NCI-H748 (cell line): Measurements from ENCODE around the gene RSU1.
A peak's percentile ranks its signal among the peaks of the same experiment; 100 is the strongest.

Experiments used
- DNase-seq: peaks from one replicate; lab custom pipeline; 2025; ENCODE audit not compliant: unreplicated experiment; lab: John Stamatoyannopoulos, UW

RSU1 gene

DNA sequence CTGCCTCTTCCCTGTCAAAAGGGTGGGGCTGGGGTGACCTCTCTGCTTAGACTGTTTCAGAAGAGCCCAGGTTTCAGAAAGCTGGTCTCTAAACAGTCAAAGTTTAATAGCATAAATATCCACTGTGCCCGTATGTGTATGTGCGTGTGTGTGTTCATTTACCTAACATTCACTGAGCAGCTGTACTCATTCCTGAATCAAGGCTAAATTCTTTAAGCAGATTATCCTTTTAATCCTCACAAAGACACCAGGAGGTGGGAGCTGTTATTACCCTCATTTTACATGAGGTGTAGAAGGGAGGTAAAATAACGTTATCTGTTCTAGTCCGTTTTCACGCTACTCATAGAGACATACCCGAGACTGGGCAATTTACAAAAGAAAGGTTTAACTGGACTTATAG is 72.2 kb downstream of the RSU1 start:
- DNase-seq = no peak

DNA sequence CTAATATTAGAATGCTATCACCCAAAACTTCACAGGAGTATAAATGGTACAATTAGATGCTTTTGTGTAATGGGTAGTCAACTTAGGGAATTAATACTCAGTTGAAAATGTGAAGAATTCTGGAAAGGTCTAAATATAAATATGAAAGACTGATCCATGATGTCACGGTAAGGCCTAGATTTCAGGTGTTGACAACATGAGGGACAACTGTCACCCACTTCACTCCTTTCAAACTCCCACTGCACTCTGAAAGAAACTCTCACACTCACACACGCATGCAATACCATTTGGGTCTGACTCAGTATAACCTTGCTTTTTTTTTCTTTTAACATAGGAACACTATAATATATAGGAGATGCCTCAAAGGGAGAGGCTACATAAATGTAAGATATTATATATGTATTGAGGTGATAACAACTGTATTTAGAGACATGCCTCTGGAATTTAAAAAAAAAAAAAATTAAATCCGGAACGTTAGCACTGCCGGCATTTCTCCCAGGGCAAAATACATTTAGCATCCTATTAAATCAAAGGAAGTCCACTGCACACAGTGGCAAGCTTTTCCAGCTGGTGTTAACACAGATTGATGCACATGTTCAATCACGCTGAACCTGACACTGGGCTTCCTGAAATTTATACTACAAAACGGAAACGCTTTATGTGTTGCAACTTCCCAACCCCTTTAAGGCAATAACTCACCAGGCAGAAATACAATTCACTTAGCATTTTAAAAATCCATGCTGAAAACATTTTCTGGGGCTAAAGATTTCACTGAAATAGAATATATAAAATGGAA is 74.9 kb downstream of the RSU1 start:
- DNase-seq = no peak

DNA sequence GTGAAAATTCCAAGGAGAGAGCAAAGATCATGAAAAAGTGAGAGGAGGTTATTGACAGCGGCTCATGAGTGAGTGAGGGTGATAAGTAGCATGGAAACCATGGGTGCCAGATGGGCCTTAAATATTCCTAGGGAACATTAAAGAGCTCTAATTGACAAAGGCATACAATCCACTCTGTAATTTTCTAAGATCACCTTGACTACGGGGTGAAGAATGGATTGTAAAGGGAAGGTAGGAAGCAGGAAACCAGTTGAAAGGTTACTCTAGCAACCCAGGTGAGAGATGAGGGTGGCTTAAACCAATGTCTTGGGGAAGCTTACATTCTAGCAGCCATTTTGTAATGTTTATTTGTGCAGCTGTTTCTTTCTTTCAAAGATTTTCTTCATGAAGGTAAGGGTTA is 75.7 kb downstream of the RSU1 start:
- DNase-seq = peak; percentile 93

DNA sequence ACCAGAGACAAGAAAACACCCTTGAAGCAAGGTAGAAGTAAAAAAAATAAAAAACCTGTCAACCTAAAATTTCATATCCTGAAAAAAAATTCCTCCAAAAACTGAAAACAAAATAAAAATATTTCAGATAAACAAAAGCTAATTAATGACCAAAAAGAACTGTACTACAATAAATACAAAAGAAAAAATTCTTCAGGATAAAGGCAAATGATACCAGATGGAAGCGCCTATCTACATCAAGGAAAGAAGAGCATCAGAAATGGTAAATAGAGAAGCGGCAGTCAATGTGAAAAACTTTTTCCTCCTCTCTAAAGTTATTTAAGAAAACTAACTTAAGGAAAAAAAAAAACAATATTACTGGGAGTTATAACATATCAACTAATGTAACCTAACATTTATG is 79.8 kb downstream of the RSU1 start:
- DNase-seq = no peak

DNA sequence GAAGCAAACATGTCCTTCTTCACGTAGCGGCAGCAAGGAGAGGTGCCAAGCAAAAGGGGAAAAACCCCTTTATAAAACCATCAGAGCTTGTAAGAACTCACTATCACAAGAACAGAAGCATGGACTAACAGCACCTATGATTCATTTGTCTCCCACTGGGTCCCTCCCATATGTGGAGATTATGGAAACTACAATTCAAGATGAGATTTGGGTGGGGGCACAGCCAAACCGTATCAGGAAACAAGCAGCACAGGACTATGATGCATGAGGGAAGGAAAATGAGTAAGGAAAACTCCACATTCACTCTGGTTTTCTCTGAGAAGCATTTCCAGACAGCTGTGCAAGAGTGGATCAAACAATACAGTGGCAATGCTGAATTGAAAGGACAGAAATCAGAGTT is 81.6 kb downstream of the RSU1 start:
- no peak for DNase-seq

DNA sequence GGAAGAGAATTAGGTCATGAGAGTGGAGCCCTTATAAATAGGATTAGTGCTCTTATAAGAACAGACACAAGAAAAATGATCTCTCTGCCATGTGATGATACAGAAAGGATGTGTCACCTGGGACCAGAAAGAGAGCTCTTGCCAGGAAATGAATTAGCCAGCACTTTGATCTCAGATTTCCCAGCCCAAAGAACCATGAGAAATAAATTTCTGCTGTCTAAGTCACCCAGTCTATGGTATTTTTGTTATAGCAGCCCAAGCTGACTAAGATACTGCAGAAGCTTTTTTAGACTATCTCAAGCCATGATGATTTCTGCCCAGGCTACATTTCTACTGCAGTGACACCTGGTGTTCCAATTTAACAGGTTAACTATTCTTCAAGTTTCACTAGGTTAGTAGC is 84.8 kb downstream of the RSU1 start:
- DNase-seq = no peak

DNA sequence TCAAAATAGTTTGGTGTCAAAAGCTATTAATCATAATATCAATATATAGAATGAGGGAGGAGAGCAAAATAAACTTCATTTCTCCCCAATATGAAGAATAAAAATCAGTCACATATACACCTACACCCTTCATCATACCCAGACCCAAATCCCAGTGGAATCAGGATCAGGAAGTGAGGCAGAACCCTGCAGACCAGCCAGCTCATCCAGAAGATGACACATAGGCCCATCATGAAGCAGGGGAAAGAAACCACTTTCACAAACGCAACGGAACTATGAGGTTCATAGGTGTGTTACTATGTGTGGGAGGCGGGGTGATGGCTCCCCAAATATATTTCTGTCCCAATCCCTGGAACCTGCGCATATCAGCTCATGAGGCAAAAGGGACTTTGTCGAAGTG is 89.0 kb downstream of the RSU1 start:
- no peak for DNase-seq

DNA sequence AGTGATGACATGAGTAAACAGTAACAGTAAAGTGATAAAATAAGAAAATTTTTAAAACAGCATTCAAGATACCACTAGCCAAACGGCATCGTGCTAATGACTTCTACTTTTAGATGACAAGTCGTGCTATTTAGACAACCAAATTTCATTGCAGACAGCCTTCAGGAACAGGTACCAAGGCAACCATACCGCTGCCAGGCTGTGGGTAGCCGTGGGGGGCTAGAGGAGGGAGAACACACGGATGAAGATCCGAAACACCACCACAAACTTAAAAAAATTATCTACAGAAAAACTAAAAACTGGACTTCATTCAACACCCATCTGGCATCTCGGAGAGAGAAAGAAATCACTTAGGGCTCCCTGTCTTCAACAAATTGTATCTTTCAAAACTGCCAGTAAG is 89.6 kb downstream of the RSU1 start:
- DNase-seq = no peak

DNA sequence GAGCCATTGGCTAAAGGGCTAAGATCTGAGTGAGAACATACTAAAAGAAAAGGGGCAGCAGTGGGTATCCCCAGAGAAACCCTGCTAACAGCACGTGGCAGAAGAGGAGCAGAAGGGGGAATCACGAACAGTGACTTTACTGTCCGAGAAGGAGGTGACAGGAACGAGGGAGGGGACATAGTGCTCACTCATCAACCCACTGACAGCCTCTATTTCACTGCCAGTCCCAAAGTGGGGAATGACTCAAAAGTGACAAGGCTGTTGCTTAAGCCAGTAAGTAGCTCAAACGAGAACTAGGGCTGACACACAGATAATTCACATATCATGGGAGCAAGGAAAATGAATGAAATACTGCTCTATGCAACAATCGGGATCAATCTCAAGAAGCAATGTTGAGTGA is 92.7 kb downstream of the RSU1 start:
- DNase-seq = no peak

DNA sequence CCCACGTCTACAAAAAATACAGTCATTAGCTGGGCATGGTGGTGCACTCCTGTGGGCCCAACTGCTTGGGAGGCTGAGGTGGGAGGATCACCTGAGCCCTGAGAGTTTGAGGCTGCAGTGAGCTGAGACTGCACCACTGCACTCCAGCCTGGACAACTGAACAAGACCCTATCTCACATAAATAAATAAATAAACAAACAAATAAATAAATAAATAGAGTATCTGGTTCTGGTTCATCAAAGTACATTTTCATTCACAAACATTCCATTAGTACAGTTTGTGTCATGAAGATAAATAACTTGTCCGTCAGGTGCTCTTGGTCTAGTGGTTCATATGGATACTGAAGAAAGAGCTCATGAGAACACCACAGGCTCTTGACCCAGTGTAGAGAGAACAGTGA is 96.4 kb downstream of the RSU1 start:
- DNase-seq = no peak

DNA sequence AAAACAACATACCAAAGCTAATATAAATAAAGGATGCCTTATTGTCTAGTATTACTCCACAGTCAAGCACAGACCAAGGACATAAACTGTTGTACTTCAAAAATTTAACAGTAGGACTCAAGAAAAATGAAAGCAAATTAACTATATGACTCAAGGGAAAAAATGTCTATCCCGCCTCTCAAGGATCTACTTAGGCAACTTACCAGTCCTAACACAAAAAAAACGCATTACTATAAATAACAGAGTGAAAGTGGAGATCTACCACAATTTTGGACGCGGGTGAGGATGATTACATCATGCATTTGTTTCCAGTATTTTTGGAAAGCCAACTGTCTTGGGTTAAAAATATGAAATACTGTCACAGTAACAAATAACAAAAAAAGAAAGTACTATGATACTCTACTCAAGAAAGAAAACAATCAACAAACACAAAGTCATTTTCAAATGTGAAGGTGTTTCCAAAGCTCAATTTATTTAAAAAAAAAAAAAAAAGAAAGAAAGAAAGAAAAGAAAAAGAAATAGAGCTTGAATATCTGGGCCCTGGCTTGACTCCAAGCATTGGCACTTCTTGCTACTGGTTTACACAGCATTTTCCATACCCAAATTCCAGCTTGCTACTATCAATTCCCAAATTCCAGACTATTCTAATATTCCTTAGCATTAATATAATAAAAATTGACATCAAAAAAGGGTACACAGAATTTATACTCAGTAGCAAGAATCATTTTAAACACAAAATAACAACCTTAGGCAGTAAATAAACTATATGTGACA is 99.4 kb downstream of the RSU1 start:
- no peak for DNase-seq

DNA sequence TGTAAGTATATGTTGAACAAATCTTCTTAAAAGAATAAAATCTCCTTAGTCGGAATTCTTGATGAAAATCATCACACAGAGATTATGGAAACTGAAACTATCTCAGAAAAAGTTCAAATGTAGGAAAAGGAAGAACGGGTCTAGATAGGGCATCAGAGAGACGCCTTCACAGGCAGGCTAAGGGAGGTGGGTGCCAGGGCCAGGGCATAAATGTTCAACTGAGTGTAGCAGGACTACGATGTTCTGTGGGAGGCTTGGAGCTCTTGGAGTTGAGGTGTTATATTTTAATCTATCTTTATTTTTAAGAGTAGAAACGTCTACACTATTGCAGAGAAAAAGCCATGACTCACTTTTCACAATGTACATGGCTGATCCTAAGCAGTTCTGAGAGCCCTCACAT is 101.2 kb downstream of the RSU1 start:
- no peak for DNase-seq

DNA sequence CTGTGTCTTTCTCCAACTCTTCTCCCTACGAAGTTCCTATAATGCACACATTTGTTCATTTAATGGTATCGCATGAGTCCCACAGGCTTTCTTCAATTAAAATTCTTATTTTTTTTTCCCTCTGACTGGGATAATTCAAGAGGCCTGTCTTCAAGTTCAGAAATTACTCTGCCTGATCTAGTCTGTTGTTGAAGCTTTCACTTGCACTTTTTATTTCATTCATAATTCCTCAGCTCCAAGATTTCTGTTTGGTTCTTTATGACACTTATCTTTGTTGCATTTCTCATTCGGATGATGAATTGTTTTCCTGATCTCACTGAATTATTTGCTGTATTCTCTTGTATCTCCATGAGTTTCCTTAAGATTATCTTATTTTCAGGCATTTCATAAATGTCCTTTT is 103.9 kb downstream of the RSU1 start:
- no peak for DNase-seq

DNA sequence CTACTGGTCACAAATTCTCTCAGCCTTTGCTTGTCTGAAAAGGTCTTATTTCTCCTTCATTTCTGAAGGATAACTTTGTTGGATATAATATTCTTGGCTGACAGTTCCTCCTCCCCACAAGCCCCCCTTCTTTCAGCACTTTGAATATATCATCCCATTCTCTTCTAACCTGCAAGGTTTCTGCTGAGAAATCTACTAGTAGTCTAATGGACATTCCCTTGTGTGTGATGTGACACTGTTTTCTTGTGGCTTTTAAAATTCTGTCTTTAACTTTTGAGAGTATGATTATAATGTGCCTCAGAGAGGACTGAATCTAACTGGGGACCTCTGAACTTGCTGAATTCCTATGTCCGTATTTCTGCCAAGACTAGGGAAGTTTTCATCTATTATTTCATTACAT is 104.3 kb downstream of the RSU1 start:
- no peak for DNase-seq

DNA sequence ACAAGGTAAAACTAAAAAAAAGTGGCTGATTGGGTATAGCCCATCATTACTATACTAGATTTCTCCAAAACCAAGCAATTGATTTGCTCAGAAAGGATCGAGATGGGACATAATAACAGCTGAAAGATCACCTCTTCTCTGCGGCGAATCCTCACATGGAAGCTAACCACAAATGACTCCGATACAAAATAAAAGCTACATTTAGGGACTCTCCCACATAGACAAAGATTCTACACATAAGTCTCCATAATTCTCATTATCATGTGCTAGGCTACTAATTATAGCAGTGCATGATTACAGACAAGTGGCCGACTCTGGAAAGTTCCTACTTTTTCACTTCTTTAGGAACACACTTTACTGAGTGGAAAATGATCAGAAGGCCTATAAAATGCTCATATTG is 116.9 kb downstream of the RSU1 start:
- no peak for DNase-seq

DNA sequence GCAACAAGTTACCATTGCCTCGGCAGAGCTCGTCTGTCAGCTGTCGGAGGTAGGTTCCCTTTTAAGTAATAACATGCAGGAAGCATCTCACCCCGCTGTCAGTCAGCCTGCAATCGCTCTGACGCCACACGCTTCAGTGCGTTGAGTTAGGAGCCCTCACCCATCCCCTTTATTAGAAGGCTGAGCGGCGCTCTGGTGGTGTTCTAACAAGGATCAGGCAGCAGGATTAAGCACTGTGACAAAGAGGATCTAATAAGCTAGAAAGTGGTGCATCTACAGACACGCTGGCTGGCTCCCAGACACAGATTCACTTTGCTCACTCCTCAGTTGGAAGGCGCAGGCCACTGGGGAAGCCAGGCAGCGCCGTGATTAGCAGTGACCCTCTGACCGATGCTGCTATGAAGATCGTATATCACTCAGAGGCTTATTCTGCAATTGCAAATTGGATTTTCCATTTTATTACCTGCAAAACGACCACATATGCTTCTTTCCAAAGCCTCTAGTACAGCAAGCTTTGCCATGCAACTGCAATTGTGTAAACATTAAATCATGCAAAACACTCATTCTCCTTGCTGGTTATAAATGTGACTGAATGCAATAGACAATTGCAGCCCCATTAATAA is 117.7 kb downstream of the RSU1 start:
- DNase-seq = no peak

DNA sequence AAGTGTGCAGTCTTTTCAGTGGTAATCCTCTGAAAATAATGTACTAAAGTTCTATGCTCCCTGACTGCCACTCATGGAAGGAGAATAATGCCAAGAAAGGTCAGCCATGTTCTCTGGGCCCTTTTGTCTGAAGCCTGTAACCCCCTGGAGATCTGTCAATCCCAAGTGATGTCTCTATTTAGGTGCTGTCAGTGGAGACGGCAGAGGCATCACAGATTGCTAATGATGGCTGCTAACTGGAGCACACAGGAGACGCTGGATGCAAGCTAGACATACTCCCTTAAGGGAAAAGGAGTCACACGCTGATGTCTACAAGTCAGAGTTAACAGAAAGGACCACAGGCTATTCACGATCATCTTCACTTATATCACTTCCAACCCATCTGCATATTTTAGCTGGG is 118.8 kb downstream of the RSU1 start:
- DNase-seq = no peak

DNA sequence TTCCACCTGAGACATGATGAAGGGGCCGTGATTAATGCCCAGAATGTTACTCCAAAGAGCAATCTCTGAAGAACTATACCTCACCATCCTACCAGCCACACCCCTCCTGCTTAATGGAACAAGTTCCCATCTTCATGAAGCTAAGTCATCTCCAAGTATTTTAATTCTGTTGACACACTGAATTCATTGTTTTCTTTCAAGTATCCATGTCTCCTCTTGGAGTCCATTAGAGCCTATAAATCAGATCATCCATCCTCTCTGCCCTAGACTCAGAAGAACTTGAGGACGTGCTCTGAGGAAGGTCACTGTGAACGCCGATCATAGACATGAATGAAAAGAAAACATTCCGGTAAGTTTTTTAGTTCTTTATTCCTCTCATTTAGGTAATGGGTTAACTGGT is 126.8 kb downstream of the RSU1 start:
- no peak for DNase-seq

DNA sequence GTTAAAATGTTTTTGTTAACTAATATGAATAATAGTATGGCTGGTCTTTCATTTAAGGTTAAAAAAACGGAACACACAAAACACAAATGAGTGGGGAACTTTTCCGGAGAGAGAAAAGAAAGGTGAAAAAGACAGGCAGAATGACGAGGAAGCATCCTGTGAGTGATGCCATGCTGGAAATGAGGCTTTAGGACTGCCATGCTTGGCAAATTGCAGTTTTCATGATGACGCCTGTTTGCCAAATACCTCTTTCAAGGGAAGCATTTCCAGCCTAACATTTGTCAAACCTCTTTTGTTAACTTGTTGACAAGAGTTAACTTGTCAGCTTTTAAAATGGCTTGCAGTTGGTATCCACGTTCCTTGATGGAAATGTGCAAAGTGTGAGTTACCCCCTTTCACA is 127.5 kb downstream of the RSU1 start:
- no peak for DNase-seq

DNA sequence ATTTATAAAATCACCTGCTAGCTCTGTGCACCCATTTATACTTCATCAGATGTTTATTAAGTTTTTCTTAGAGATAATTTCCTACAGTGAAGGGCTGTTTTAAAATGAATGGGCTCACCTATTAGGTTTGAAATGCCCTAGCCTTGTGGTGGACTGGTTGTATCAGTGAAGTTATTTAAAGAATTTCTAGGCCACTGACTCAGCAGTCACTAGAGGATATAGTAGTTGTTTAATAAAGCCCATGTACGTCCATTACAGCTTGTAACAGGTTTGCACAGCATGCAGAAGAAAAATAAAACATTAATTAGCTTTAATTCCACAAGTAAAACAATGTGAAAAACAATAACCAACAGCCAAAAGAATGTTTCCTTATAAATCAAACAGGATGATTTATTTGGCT is 128.0 kb downstream of the RSU1 start:
- DNase-seq = no peak

DNA sequence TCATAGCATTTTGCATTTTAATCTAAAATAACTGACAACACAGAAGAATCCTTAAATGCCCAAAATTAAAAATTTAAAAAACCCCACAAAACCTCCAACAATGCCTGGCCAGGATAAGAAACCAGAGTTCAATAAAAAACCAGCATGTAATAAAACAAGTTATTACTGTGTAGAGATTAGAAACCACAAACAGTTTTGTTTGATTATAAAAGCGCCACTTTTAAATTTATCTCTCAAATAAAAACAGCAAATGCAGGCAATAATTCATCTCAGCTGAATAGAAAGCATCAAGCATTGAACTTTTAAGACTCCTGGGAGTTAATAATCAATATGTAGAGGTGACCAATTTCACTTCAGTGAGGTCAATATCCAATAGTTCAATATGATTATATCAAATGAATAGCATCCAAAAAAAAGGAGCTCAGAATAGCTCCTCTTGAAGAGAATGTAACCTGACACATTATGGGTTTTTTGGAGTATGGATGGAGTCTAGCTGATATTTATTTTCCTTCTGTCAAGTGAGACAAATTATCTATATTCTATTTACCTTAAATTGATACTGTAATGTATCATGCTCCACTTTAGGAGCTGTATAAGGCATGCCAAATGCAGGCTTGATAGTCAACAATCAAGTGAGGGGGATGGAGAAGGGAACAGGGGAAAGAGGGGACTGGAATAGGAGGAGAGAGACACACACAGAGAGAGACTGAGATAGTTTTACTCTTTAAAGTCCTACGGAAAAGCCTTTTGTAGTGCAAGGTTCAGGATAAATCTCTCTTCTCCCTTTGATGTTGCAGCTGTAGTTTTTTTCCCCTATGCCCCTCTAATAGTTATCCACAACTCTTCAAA is 130.9 kb downstream of the RSU1 start:
- DNase-seq = peak; percentile 18
